GM21576 (cell line): Measurements from ENCODE around the gene FSD1L.
"Not testable (repeated sequence)": the region's sequence is repeated elsewhere in the genome, so short reads cannot be mapped to it uniquely, and the experiment has no call there.

Experiments used
- ATAC-seq: cut with Tn5 transposase; IDR thresholded peaks from one replicate; pipeline ENCODE4 v1.9.1; 2021; ENCODE audit warnings: mild to moderate bottlenecking, moderate library complexity; ENCODE audit not compliant: unreplicated experiment

FSD1L gene

DNA sequence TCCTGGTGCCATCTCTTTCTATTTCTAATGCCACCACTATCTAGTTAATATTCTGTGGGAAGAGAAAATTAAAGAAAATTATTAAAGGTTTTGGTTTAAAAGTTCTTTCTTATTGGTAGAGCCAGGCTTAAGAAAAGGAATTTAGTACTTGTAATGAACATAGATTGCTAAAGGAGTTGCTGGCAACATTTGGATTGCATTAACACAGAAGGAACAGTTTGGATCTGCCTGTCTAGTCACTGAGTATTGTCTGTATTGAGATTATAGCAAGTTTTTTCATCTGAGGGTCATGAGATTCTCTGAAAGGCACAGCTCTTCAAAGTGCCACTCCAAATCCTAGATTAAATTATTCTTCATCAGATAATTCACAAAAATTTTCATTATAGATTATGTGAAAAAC is 32.0 kb downstream of the FSD1L start:
- ATAC-seq, result no peak

GRCh38 chr9:105483618-105484017 is 35.8 kb downstream of the FSD1L start:
- no peak for ATAC-seq

- no peak for ATAC-seq
These were observed 36.4 kb downstream of the FSD1L start for GRCh38 chr9:105484226-105484625.

- ATAC-seq, result no peak
These were observed 37.3 kb downstream of the FSD1L start for GRCh38 chr9:105485131-105485530.

DNA sequence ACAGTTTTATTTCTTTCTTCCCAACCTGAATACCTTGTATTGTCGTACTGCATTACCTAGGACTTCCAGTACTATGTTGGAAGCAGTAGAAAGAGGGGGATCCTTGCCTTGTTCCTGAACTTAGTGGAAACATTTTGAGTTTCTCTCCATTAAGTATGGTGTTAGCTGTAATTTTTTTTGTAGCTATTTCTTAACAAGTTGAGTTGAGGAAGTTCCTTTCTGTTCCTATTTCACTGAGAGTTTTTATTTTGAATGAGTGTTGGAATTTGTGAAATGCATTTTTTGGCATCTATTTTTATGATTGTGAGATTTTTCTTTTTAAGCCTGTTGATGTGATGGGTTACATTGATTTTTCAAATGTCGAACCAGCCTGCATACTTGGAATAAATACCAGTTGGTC is 49.0 kb downstream of the FSD1L start:
- ATAC-seq, result no peak

GRCh38 chr9:105497704-105498103 is 49.9 kb downstream of the FSD1L start:
- no peak for ATAC-seq

- peak; percentile 89 for ATAC-seq
These were observed 52.4 kb downstream of the FSD1L start for GRCh38 chr9:105500108-105500766.

- no peak for ATAC-seq
These were observed 53.6 kb downstream of the FSD1L start for GRCh38 chr9:105501414-105501813.

- no peak for ATAC-seq
These were observed 54.4 kb downstream of the FSD1L start for GRCh38 chr9:105502276-105502675.

DNA sequence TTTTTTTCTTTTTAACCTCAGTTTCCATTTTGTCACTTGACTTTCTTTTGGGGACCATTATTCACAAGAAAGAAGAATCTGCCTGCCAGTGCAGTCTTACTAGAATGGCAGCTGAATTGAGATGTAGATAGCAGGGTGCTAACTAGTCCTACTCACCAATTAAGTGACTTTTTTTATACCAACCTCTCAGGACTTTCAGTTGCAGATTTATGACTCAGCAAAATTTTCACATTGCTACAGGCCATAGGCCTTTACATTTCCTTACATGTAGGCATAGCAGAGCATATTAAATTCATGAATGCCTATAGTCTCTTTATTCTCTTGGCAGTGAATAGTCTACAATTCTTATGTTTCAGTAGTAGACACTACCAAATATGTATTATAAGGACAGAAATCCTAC is 56.0 kb downstream of the FSD1L start:
- ATAC-seq, result no peak

DNA sequence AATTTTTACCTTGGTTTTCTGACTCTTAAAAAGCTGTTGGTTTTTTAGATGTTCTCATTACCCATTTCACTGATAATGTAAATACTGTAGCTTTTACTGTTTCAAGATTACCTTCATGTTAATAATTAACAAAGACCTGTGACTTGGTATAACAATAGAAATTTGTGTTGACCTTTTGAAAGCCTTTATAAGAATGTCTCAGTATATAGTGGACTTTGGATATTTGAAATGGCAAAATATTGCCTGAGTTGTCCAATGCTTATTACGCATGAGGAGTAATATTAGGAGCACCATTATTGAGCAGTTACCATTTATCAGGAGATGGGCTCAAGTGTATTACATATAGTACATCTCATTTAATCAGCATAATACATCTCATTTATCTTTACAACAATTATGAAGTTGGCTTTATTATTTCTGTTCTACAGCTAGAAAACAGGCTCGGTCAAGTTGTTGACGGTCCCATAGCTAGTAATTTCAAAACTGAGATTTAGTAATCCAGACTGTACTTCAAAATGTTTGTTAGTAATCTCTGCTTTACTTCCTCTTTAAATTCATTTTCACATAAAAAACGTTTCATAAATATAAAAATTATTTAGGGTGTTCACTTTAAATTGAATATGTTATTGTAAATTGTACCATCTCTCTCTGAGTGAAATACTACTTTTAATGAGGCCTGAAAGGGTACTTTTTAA is 59.4 kb downstream of the FSD1L start:
- ATAC-seq, result no peak

DNA sequence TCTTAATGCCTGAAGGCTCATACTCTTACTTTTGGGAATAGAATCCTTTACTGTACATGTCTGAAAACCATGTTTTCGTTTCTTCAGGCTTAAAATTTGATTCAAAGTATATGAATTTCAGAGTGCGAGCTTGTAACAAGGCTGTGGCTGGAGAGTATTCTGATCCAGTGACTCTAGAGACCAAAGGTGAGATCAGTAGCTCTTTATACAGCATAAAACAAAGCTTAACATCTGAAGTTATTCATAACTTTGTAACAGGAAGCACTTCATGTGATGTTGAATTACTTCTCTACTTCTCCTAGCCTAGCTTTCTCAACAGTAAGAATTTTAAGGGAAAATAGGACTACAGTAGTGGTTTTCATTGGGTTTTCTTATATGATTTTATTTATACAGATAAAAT is 60.7 kb downstream of the FSD1L start:
- no peak for ATAC-seq

- ATAC-seq, result no peak
These were observed 62.2 kb downstream of the FSD1L start for GRCh38 chr9:105510024-105510423.

GRCh38 chr9:105511446-105511845 is 63.6 kb downstream of the FSD1L start:
- ATAC-seq, result no peak

DNA sequence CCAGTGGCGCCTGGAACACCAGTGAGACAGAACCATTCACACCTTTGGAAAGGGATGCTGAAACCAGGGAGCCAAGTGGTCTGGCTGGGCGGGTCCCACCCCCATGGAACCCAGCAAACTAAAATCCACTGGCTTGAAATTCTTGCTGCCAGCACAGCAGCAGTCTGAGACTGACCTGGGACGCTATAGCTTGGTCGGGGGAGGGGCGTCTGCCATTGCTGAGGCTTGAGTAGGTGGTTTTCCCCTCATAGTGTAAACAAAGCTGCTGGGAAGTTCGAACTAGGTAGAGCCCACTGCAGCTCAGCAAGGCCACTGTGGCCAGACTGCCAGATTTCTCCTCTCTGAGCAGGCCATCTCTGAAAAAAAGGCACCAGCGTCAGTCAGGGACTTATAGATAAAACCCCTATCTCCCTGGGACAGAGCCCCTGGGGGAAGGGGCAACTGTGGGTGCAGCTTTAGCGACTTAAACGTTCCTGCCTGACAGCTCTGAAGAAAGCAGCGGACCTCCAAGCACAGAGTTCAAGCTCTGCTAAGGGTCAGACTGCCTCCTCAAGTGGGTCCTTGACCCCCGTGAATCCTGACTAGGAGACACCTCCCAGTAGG is 68.1 kb downstream of the FSD1L start:
- ATAC-seq, result no peak

- not testable (repeated sequence) for ATAC-seq
These were observed 72.0 kb downstream of the FSD1L start for GRCh38 chr9:105519710-105520369.

GRCh38 chr9:105520992-105521391 is 73.2 kb downstream of the FSD1L start:
- not testable (repeated sequence) for ATAC-seq

DNA sequence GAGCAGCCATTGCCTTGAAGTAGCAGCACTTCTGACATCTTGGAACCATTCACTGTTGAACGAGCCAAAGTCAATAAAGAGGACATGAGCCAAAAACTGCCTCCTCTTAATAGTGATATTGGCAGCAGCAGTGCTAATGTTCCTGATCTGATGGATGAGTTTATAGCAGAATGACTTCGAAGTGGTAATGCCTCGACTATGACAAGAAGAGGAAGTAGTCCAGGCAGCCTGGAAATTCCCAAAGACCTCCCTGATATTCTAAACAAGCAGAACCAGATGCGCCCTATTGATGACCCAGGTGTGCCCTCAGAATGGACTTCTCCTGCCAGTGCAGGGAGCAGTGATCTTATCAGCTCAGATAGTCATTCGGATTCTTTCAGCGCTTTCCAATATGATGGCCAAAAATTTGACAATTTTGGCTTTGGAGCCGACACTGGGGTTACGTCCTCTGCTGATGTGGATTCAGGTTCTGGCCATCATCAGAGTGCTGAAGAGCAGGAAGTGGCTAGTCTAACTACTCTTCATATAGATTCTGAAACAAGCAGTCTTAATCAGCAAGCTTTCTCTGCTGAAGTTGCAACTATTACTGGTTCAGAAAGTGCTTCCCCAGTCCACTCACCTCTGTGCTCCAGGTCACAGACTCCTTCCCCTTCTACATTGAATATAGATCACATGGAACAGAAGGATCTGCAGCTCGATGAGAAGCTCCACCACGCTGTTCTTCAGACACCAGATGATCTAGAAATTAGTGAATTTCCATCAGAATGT is 75.0 kb downstream of the FSD1L start:
- peak; percentile 88 for ATAC-seq

GRCh38 chr9:105531530-105531929 is 83.7 kb downstream of the FSD1L start:
- no peak for ATAC-seq

DNA sequence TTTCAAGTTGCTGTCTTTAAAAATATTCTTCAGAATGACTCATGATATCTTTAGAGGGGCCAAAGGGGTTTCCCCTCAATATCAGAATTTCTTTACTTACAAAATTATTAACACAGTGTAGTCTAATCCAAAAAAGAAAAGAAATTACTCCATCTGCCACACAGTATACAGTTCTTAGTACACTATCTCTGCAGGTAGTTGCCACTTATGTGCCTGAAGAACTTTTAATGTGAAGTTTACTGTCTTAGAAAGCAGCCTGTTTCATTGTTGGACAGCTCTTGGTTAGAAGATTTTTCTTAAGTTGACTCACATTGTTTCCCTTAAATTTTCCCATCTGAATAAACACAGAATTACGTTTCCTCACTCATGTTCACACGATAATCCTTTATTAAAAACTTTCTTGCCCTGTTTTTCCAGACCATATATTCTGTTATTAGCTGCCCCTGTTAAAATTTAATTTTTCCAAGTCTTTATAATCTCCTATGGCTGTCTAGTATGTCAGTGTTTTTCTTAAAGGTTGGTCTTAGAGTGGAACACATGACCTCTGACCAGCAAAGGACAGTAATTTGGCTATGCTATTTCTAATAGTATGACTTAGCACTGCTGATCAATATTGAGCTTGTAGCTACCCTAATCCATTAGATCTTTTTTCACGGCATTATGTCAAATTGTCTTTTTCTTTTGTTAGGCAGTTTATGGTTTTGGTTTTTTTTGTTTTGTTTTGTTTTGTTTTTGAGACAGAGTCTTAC is 88.3 kb downstream of the FSD1L start:
- no peak for ATAC-seq
